HG02885 (cell line): ENCODE data around the gene SLC12A3.

ENCODE experiments used
- ATAC-seq: cut with Tn5 transposase; IDR thresholded peaks from one replicate; pipeline ENCODE4 v1.9.1; 2021; ENCODE audit warnings: mild to moderate bottlenecking; ENCODE audit not compliant: unreplicated experiment, poor library complexity

Gene SLC12A3

GRCh38 chr16:56936950-56937349 lies 71.9 kb downstream of the SLC12A3 start:
- no peak for ATAC-seq

GRCh38 chr16:56938664-56939513 lies 73.9 kb downstream of the SLC12A3 start:
- ATAC-seq, result no peak

- ATAC-seq, result no peak
Measured at GRCh38 chr16:56939801-56940200, 74.8 kb downstream of the SLC12A3 start.

- ATAC-seq, result no peak
Measured at GRCh38 chr16:56941092-56941491, 76.1 kb downstream of the SLC12A3 start.

- no peak for ATAC-seq
Measured at GRCh38 chr16:56941856-56942331, 76.9 kb downstream of the SLC12A3 start.

GRCh38 chr16:56943761-56944375 lies 78.9 kb downstream of the SLC12A3 start:
- ATAC-seq, result no peak

GRCh38 chr16:56944954-56945839 lies 80.2 kb downstream of the SLC12A3 start:
- ATAC-seq, result peak; percentile 45

GRCh38 chr16:56945847-56946527 lies 81.0 kb downstream of the SLC12A3 start:
- ATAC-seq, result no peak

- ATAC-seq, result no peak
Measured at GRCh38 chr16:56946767-56947603, 82.0 kb downstream of the SLC12A3 start.

- no peak for ATAC-seq
Measured at GRCh38 chr16:56947604-56947995, 82.6 kb downstream of the SLC12A3 start.

GRCh38 chr16:56948234-56948633 lies 83.2 kb downstream of the SLC12A3 start:
- ATAC-seq, result no peak

- no peak for ATAC-seq
Measured at GRCh38 chr16:56950051-56950450, 85.0 kb downstream of the SLC12A3 start.

GRCh38 chr16:56950455-56950854 lies 85.4 kb downstream of the SLC12A3 start:
- no peak for ATAC-seq

- peak; percentile 61 for ATAC-seq
Measured at GRCh38 chr16:56950881-56951771, 86.1 kb downstream of the SLC12A3 start.

GRCh38 chr16:56953006-56953405 lies 88.0 kb downstream of the SLC12A3 start:
- no peak for ATAC-seq

- ATAC-seq, result no peak
Measured at GRCh38 chr16:56956076-56956475, 91.1 kb downstream of the SLC12A3 start.

GRCh38 chr16:56956756-56957155 lies 91.7 kb downstream of the SLC12A3 start:
- no peak for ATAC-seq

GRCh38 chr16:56960681-56961281 lies 95.8 kb downstream of the SLC12A3 start:
- ATAC-seq, result no peak
